Neutrophil (primary cell): Measurements from ENCODE around the gene PLIN4.

Experiments used
- H3K27ac ChIP-seq: fragments of 200-600 bp; sonication (generic); 2 replicates; pipeline ENCODE4 v1.5.1; 2016; ENCODE audit warnings: mild to moderate bottlenecking, moderate library complexity
- H3K27me3 ChIP-seq: fragments of 200-600 bp; sonication (generic); 2 replicates; pipeline ENCODE4 v1.6.0; 2016; ENCODE audit warnings: mild to moderate bottlenecking
- H3K36me3 ChIP-seq: fragments of 200-600 bp; sonication (generic); 2 replicates; pipeline ENCODE4 v1.5.1; 2017
- H3K4me1 ChIP-seq, 2 experiments: fragments of 200-600 bp in 1 of 2; sonication (generic) in 1 of 2; 1 replicate in 1 of 2; 2 replicates in 1 of 2; pipeline versions ENCODE4 v1.5.1 to v1.6.1; 2013 to 2016; ENCODE audit warnings: low read depth in 1 of 2, low read length in 1 of 2, mild to moderate bottlenecking in 1 of 2, moderate library complexity in 1 of 2; ENCODE audit not compliant: control insufficient read depth in 1 of 2, insufficient read depth in 1 of 2
- H3K4me3 ChIP-seq, 2 experiments: fragments of 200-600 bp in 1 of 2; sonication (generic) in 1 of 2; 1 replicate in 1 of 2; 2 replicates in 1 of 2; pipeline ENCODE4 v1.5.1; 2013 to 2016; ENCODE audit warnings: low read depth in 1 of 2, low read length in 1 of 2, mild to moderate bottlenecking in 1 of 2, moderate library complexity in 1 of 2
- H3K9me3 ChIP-seq: fragments of 200-600 bp; sonication (generic); 2 replicates; pipeline ENCODE4 v1.5.1; 2016
- TF ChIP-seq, protein P1 (sequence below): fragments of 200-600 bp; sonication (generic); IDR thresholded peaks from 2 replicates; pipeline ENCODE4 v1.5.1; 2016; ENCODE audit warnings: antibody characterized with exemption

The PLIN4 gene

GRCh38 chr19:4507804-4508203 lies 10.5 kb downstream of the PLIN4 start:
- no peaks in the 10 kb centered on the region for H3K27me3 ChIP-seq
- no peak overlapping the region for H3K27ac ChIP-seq
- H3K36me3 ChIP-seq = peaks cover 63% of the 10 kb centered on the region

GRCh38 chr19:4507150-4507452 lies 11.2 kb downstream of the PLIN4 start:
- TF ChIP-seq, protein P1, sequence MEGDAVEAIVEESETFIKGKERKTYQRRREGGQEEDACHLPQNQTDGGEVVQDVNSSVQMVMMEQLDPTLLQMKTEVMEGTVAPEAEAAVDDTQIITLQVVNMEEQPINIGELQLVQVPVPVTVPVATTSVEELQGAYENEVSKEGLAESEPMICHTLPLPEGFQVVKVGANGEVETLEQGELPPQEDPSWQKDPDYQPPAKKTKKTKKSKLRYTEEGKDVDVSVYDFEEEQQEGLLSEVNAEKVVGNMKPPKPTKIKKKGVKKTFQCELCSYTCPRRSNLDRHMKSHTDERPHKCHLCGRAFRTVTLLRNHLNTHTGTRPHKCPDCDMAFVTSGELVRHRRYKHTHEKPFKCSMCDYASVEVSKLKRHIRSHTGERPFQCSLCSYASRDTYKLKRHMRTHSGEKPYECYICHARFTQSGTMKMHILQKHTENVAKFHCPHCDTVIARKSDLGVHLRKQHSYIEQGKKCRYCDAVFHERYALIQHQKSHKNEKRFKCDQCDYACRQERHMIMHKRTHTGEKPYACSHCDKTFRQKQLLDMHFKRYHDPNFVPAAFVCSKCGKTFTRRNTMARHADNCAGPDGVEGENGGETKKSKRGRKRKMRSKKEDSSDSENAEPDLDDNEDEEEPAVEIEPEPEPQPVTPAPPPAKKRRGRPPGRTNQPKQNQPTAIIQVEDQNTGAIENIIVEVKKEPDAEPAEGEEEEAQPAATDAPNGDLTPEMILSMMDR = no peak
- peaks cover 65% of the 10 kb centered on the region for H3K36me3 ChIP-seq
- H3K4me1 ChIP-seq = no peaks in the 10 kb centered on the region
- no peaks in the 10 kb centered on the region for H3K9me3 ChIP-seq
- H3K27ac ChIP-seq = no peak overlapping the region
- no peak overlapping the region for H3K4me3 ChIP-seq
- H3K27me3 ChIP-seq = no peaks in the 10 kb centered on the region

More at GRCh38 chr19:4507804-4508203, 10.5 kb downstream of the PLIN4 start:
- no peaks in the 10 kb centered on the region for H3K4me1 ChIP-seq
- H3K9me3 ChIP-seq = no peaks in the 10 kb centered on the region
- TF ChIP-seq, protein P1 = no peak
- no peak overlapping the region for H3K4me3 ChIP-seq

DNA sequence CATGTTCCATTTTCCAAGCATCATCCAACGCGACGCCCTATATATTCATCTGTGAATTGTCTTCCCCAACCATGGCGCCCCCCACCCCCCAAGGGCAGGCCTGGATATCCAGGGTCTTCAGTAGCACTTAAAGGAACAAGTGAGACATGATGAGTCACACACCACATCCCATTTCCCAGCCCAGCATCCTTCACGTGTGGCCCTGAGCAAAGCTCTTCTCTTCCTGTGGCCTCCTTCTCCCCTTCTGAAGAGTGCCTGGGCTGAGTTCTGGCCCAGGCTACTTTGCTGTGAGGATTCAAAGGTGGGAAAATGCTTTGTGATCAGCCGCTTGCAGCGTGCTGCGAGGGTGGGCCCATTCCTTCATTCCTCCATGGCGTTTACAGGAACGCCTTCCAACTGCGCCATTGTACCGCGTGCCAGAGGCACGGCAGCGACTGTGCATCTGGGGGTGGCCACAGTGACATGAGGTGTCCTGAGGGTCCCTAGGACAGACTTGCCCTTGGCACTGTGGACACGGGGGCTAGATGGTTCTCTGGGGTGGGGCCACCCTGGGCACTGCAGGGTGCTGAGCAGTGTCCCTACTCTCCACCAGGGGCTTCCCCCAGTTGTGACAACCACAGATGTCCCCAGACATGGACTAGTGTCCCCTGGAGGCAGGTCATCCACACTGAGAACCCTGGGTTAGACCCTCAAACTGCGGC lies 11.7 kb downstream of the PLIN4 start:
- no peaks in the 10 kb centered on the region for H3K4me1 ChIP-seq
- no peaks in the 10 kb centered on the region for H3K9me3 ChIP-seq
- H3K4me3 ChIP-seq = no peak overlapping the region
- no peak overlapping the region for H3K27ac ChIP-seq
- peaks cover 70% of the 10 kb centered on the region for H3K36me3 ChIP-seq
- TF ChIP-seq, protein P1 = no peak
- no peaks in the 10 kb centered on the region for H3K27me3 ChIP-seq

DNA sequence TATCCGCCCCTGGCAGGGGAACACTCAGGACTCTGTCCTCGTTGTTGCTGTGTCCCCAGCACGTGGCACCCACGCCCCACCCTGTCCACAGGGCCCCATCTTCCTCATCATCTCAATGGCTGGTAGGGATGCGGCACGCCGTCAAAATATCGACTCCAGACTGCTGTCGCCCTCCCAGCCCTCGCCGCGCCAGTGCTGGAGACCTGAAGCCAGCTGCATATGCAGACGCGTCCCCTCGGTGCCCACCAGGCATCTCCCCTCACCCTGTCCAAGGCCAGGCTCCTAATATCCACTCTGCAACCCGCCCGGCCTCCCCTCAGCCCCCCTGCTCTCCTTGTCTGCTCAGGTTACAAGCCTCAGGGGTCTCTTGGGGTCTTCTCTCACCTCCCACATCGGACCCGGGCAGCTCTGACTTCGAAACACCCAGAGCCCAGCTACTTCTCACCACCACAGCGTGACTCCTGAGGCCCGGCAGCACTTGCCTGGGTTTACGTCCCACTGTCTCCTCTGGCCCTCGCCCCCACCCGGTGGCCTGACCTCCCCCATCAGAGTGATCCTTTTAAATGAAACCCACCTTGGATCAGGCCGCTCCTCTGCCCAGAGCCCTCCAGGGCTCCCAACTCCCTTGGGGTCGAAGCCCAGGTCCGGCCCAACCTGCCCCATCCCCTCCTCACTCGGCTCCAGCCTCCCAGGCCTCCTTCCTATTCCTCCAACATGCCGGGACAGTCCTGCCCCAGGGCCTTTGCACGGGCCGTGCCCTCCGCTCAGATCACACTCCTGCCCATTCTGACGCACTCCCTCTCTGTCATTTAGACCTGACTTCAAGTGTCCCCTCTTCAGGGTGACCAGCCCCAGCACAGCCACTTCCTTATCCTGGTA lies 12.5 kb downstream of the PLIN4 start:
- TF ChIP-seq, protein P1 = no peak
- no peak overlapping the region for H3K27ac ChIP-seq
- no peaks in the 10 kb centered on the region for H3K9me3 ChIP-seq
- H3K36me3 ChIP-seq = peaks cover 78% of the 10 kb centered on the region
- H3K27me3 ChIP-seq = no peaks in the 10 kb centered on the region
- H3K4me1 ChIP-seq = no peaks in the 10 kb centered on the region
- H3K4me3 ChIP-seq = no peak overlapping the region

DNA sequence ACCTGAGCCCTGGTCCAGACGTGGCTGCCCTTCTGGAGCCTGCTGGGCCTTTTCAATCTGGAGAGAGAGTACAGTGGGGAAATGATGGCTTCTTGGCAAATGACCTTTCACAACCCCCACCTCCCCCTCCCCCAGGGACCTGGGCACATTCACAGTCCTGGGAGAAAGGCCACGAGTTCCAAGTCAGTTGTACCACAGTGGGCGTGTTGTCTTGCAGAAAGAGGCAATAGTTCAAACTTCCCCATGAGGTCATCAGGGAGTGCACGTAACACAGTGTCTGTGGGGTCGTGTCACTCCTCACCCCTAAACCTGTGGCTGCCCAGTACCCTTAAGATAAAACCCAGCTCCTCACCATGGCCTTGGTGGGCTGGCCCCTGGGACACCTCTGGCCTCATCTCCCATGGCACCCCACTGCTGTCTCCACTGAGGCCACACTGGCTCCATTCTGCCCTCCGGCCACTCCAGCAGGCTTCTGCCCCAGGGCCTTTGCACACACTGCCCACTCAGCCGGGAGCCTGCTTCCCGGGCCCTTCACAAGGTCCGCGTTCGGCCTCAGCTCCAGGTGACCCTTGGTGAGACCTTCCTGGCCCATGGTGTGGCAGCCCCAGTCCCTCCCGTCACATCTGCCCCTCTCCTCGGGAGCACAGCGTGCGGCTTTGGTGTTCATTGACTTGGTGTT lies 13.3 kb downstream of the PLIN4 start:
- H3K4me3 ChIP-seq = no peak overlapping the region
- H3K27ac ChIP-seq = no peak overlapping the region
- peaks cover 83% of the 10 kb centered on the region for H3K36me3 ChIP-seq
- TF ChIP-seq, protein P1 = no peak
- H3K4me1 ChIP-seq = no peaks in the 10 kb centered on the region
- no peaks in the 10 kb centered on the region for H3K9me3 ChIP-seq
- H3K27me3 ChIP-seq = no peaks in the 10 kb centered on the region
